Adrenal gland (tissue), 12 donors: ENCODE measurements around the gene SRD5A3. TPM values are rescaled to one million over a fixed set of nuclear protein-coding genes. Genes with fewer than 3 reads are reported as not detected.

Experiments used
- DNase-seq, 7 donors: peaks; one replicate each; pipeline ENCODE4 v3.0.0-alpha.2; 2019 to 2020
- H3K27ac ChIP-seq, 5 donors: fragments of 200-600 bp; sonication (generic) in 4 of 5; 1 replicate in 3 of 5; 2 replicates in 2 of 5; pipeline versions ENCODE4 v1.5.1 to v1.8.0; 2016 to 2020; ENCODE audit warnings: mild to moderate bottlenecking in 1 of 5
- H3K27me3 ChIP-seq: fragments of 200-600 bp; 2 replicates; pipeline ENCODE4 v1.8.0; 2021
- H3K36me3 ChIP-seq, 2 donors: fragments of 200-600 bp; replicated peaks in 1 of 2; 1 replicate in 1 of 2; 2 replicates in 1 of 2; pipeline versions ENCODE4 v1.5.1 to v1.8.0; 2018 to 2022
- H3K4me1 ChIP-seq, 2 donors: fragments of 200-600 bp; replicated peaks in 1 of 2; 1 replicate in 1 of 2; 2 replicates in 1 of 2; pipeline versions ENCODE4 v1.5.1 to v1.8.0; 2018 to 2021
- H3K4me3 ChIP-seq, 4 donors: fragments of 200-600 bp; sonication (generic) in 3 of 4; one replicate each; pipeline ENCODE4 v1.5.1; 2016 to 2018
- H3K9me3 ChIP-seq, 3 donors: fragments of 200-600 bp; sonication (generic) in 1 of 3; replicated peaks in 1 of 3; 1 replicate in 2 of 3; 2 replicates in 1 of 3; pipeline versions ENCODE4 v1.5.1 to v1.8.0; 2016 to 2021
- CTCF ChIP-seq, 6 experiments: fragments of 450-650 bp in 4 of 6; fragments of 200-600 bp in 2 of 6; sonication (generic) in 1 of 6; IDR thresholded peaks; 1 replicate in 5 of 6; 2 replicates in 1 of 6; pipeline versions ENCODE4 v1.5.1 to v1.8.0; 2016 to 2021; ENCODE audit warnings: antibody characterized with exemption in 6 of 6, mild to moderate bottlenecking in 2 of 6, moderate library complexity in 1 of 6
- POLR2A ChIP-seq, 2 donors: fragments of 450-650 bp; IDR thresholded peaks; one replicate each; pipeline ENCODE4 v1.6.1; 2017; ENCODE audit warnings: antibody characterized with exemption in 2 of 2, mild to moderate bottlenecking in 2 of 2, moderate library complexity in 1 of 2
- WGBS, 4 donors: extraction: QIAGEN DNeasy Blood & Tissue Kit in 2 of 4; methylation state at CpG; one replicate each; pipeline versions ENCODE4 v1.1.5 to v1.1.7; 2013 to 2017; 5-methylcytosine and 5-hydroxymethylcytosine counted together
- intact Hi-C, 2 donors: fragments of 100-400 bp; cut with DNase I; formaldehyde crosslinking; loops; one replicate each; pipeline versions ENCODE4 v1.14.1 to v1.15.0; 2022 to 2023
- polyA plus RNA-seq, 3 donors: library from polyadenylated mRNA; stranded (reverse); fragments of 200-250 nt in 2 of 3; fragments of 350-450 nt in 1 of 3; fragmentation: Illumina TruSeq in 1 of 3; extraction: RNeasy Lipid Tissue Mini Kit (QIAGEN cat#74804) in 1 of 3; gene quantifications; one replicate each; pipeline ENCODE4 v1.2.3, GENCODE V29; 2013 to 2014
- total RNA-seq, 9 donors: library from RNA; depleted of rRNA in 4 of 9; stranded (reverse); fragments of >200 nt in 4 of 9; fragments of 120-200 nt in 1 of 9; fragmentation: NEBNext Ultra II Directional in 1 of 9; extraction: Animal tissue kit (Norgen Biotek cat#: 25700) in 1 of 9; gene quantifications; one replicate each; pipeline versions ENCODE4 v1.1.0 to v1.2.4, GENCODE V29; 2013 to 2023
- donor health status: healthy with polysubstance abuse.
- donor health status: Bipolar disorder and iron deficiency.
- donor health status: DM: yes; HTN: yes; CAD: no.
- donor health status: DM: no; HTN: no; CAD: no.
- donor health status: DM: no; HTN: no; CAD: no.
- donor health status: DM: yes; HTN: yes; CAD: no.

Gene SRD5A3
- total and polyA plus RNA-seq, 12 donors = 6.8 to 28.4 (median 15.7) TPM

DNA sequence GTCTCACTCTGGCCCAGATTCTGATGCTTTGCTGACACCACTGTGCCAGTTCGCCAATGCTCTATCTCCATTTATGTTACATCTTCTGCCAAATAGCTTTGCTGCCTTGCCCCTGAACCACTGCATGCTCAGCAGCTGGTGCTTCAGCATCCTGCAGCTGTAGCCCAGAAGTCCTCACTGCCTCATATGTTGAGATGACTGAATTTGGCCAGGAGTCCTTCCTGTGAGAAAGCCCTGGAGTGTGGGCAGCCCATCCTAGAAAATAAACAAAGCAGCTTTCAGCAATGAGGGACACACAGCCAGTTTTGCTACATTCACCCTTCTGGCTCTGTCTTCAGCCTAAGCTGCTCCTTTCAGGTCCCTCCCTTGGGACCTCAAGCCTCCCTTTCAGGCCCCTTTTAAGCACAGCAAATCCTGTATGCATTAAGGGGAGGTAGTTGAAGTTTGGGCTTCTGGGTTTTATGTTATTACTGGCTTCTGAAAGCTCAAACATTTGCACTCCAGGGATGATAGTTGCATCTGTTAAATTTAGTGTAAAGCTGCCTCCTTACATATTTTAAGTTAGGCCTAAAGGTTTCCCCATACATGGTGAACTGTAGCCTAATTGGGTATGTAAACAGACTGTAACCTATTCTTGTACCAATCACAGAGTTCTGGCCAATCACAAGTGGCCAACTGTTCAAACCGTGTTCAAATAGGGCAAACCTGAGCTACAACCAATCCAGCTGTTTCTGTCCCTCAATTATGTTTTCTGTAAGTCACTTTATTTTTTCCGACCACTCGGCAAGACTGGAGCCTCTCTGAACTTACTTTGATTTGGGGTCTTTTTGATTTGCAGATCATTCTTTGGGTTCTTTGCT, 47.6 kb downstream of the SRD5A3 start:
- intact Hi-C loops = no loop called here
- Histone ChIP-seq H3K36me3 (no peaks in the 10 kb centered on the region), H3K27me3 (no peaks in the 10 kb centered on the region), H3K27ac (no peak overlapping the region), H3K9me3 (no peaks in the 10 kb centered on the region), H3K4me3 (no peak overlapping the region), H3K4me1 (peaks cover 12 to 15% of the 10 kb centered on the region in 2 donors)
- no peak for DNase-seq
- TF ChIP-seq CTCF (IDR thresholded peaks at IDR 0.05) (no peak), POLR2A (IDR thresholded peaks at IDR 0.05) (no peak)
- 87 to 94% (median 90%) methylated on average over 4 of the region's 4 CpGs for WGBS, 4 donors

- peaks cover 24 to 25% of the 10 kb centered on the region in 2 donors for H3K4me1 ChIP-seq
- 0 to 1% (median 0%) methylated on average over 4 of the region's 4 CpGs for WGBS, 4 donors
- H3K27ac ChIP-seq = peak overlapping the region; percentile 96 to 99 (median 99)
- no peak for DNase-seq
- no peaks in the 10 kb centered on the region for H3K9me3 ChIP-seq
- TF ChIP-seq POLR2A (IDR thresholded peaks at IDR 0.05) (no peak), CTCF (IDR thresholded peaks at IDR 0.05) (peak in 3 of 6 experiments; percentile 17 to 37 (median 18))
- peak overlapping the region in 2 of 4 donors; percentile 54 to 99 for H3K4me3 ChIP-seq
- intact Hi-C loops = loop anchor here in 1 of 2 donors (5.0 kb wide), 1 partner anchor 48 kb away; the partner anchor contains the start of gene SRD5A3
- H3K27me3 ChIP-seq = no peaks in the 10 kb centered on the region
- no peaks in the 10 kb centered on the region for H3K36me3 ChIP-seq
Observed at GRCh38 chr4:55395218-55395528, 49.1 kb downstream of the SRD5A3 start.

DNA sequence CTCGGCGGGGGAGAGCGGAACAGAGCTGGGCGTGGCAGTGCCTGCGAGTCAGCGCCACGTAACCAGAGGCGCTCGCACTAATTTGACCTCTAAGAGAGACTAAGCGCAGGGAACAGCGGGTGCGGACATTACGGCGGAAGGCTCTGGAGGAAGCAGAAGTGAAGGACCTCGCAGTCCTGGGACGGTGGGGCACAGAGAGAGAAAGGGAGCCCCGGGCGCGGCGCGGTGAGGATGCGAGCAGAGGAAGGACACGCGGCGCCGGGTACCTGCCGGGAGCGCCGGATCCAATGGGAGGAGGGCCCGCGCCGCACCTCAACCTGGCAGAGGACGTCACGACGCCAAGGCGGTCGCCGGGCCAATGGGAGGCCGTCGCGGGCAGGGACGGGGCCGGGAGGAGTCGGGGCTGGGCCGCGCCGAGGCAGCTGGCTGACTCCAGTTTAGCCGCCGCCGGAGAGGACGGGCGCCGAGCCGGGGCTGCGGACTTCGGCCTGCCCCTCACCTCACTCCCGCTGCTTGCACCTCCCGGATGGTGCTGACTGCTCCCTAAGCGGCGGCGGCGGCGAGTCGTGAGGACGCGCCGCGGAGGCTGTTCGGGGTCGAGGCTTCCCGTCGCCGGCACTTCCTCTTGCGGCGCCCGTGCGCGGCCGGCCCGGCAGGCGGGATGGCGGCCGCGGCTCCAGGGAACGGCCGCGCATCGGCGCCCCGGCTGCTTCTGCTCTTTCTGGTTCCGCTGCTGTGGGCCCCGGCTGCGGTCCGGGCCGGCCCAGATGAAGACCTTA, 49.7 kb downstream of the SRD5A3 start, which contains the start of gene TMEM165:
TMEM165 (plus strand) TSS at position 429 of the 779 bp plus-strand sequence; CDS start at position 662, 233 bp downstream.
- H3K4me1 ChIP-seq = peaks cover 25 to 27% of the 10 kb centered on the region in 2 donors
- 0 to 1% (median 0%) methylated on average over 19 to 95 of the region's 95 CpGs for WGBS, 4 donors
- no peaks in the 10 kb centered on the region for H3K9me3 ChIP-seq
- no peaks in the 10 kb centered on the region for H3K36me3 ChIP-seq
- no peaks in the 10 kb centered on the region for H3K27me3 ChIP-seq
- TF ChIP-seq CTCF (IDR thresholded peaks at IDR 0.05) (peak in 1 of 6 experiments; percentile 29), POLR2A (IDR thresholded peaks at IDR 0.05) (peak; percentile 96 to 99)
- intact Hi-C loops = loop anchor here in 1 of 2 donors (5.0 kb wide), 1 partner anchor 48 kb away; the partner anchor contains the start of gene SRD5A3
- peak within 1 kb of the TSS; percentile 54 to 99 (median 78) for H3K4me3 ChIP-seq
- peak; percentile 92 to 96 (median 94) for DNase-seq
- peak within 1 kb of the TSS; percentile 96 to 99 (median 99) for H3K27ac ChIP-seq
